SK-MEL-5 (cell line): ENCODE data around the gene CHAD. TPM values are rescaled to one million over a fixed set of nuclear protein-coding genes. Genes with fewer than 3 reads are reported as not detected.

Source experiments
- DNase-seq: peaks from one replicate; pipeline ENCODE4 v3.0.0-alpha.2; 2016; ENCODE audit warnings: low read depth, low spot score
- in situ Hi-C: cut with HindIII; loops from 2 replicates; pipeline ENCODE4 v1.10.0; 2016; ENCODE audit warnings: low sequenced_read_pairs, high pct_unique_total_duplicates, low pct_unique_long_range_greater_than_20kb
- total RNA-seq: library from RNA; depleted of rRNA; stranded (reverse); fragments of >200 nt; shearing (Covaris generic); gene quantifications from 2 replicates; pipeline ENCODE4 v1.2.3, GENCODE V29; 2014

The CHAD gene
- total RNA-seq, 1 experiment from 2014 or later: not detected

GRCh38 chr17:50466371-50467113, 2.1 kb downstream of the CHAD start:
- no peak for DNase-seq
- in situ Hi-C loops: no loop called here

- no peak for DNase-seq
- in situ Hi-C loops: no loop called here
Measured at GRCh38 chr17:50465635-50466034, 3.0 kb downstream of the CHAD start.

- no peak for DNase-seq
- in situ Hi-C loops: no loop called here
Measured at GRCh38 chr17:50465171-50465570, 3.5 kb downstream of the CHAD start.

- in situ Hi-C loops: no loop called here
- DNase-seq: no peak
Measured at GRCh38 chr17:50464736-50465135, 3.9 kb downstream of the CHAD start.

GRCh38 chr17:50464121-50464520, 4.6 kb downstream of the CHAD start:
- no peak for DNase-seq
- in situ Hi-C loops: no loop called here

DNA sequence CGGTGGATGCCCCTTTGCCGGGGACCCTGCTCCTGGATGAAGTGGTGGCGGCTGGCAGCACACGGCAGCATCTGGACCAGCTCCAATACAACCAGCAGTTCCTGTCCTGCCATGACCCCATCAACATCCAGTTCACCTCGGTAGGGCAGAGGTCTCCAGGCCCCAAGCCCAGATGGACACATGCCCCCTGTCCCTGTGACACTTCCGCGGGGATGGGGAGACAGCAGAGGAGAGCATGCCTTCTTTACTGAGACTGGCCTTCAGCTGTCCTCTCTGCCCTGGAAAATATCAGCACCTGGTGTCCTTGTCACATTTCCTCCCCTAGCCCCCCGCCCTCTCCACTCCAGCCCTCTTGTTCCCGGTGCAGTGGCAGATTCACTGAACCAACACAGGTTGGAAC, 6.2 kb downstream of the CHAD start:
- in situ Hi-C loops: no loop called here
- DNase-seq: no peak

GRCh38 chr17:50461550-50462132, 7.0 kb downstream of the CHAD start:
- no peak for DNase-seq
- in situ Hi-C loops: no loop called here

DNA sequence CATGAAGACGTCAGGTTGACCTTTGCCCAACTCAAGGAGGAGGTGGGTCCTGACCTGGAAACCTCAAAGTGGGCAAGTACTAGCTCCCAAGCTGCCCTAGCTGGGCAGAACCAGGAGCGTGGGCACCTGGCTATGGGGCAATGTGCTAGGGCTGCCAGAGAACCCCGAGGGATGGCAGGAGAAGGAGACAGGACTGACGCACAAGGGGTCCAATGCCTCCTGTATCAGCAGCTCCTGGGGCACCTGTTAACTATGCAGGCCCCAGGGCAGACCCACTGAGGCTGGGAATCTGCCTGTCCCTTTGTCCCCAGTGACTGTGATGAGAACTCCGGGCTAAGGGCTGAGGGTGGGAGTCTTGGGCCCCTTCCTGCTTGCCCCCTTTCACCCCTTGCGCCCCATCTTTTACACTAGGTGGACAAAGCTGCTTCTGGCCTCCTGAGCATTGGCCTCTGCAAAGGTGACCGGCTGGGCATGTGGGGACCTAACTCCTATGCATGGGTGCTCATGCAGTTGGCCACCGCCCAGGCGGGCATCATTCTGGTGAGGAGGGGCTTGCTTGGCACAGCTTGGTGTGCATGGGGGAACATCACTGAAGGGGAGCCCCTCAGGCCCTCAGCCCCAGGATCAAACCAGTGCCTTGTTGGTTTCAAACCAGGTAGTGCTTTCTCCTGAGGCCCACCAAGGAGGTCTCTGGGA, 7.7 kb downstream of the CHAD start:
- in situ Hi-C loops: no loop called here

GRCh38 chr17:50459756-50460155, 8.9 kb downstream of the CHAD start:
- in situ Hi-C loops: no loop called here
- DNase-seq: no peak

More for the DNA sequence above, 7.7 kb downstream of the CHAD start:
- DNase-seq: no peak

GRCh38 chr17:50458701-50459676, 9.7 kb downstream of the CHAD start:
- no peak for DNase-seq
- in situ Hi-C loops: no loop called here

- no peak for DNase-seq
Measured at GRCh38 chr17:50458270-50458669, 10.4 kb downstream of the CHAD start.

GRCh38 chr17:50457621-50458020, 11.1 kb downstream of the CHAD start:
- in situ Hi-C loops: no loop called here
- DNase-seq: no peak

More at GRCh38 chr17:50458270-50458669, 10.4 kb downstream of the CHAD start:
- in situ Hi-C loops: no loop called here

GRCh38 chr17:50453901-50454300, 14.8 kb downstream of the CHAD start:
- no peak for DNase-seq
- in situ Hi-C loops: no loop called here

- no peak for DNase-seq
- in situ Hi-C loops: no loop called here
Measured at GRCh38 chr17:50452630-50453300, 15.9 kb downstream of the CHAD start.

DNA sequence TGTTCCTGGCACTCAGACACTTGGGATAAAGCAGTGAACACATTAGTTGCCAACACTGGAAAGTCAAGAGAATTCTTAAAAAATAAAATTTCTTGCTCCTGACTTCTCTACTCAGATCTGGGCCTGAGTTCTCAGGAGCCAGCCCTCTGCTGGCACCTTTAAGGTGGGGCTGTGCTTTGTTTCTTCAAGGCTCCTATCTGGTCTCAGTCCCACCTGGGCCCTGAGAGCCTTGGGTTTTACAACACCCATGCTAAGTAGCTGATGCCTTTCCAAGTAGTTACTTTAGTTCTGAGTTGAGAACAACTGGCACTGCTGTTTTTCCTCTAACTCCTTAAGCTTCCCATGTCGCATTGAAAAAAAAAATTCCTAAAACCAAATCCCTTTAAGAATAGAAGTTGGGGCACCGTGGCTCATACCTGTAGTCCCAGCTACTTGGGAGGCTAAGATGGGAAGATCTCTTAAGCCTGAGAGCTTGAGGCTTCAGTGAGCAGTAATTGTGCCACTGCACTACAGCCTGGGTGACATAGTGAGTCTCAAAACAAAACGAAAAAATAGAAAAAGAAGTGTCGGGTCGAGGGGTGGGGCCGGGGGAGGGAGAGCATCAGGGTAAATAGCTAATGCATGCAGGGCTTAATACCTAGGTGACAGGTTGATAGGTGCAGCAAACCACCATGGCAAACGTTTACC, 16.6 kb downstream of the CHAD start:
- DNase-seq: no peak
- in situ Hi-C loops: no loop called here

- no peak for DNase-seq
- in situ Hi-C loops: no loop called here
Measured at GRCh38 chr17:50448643-50449042, 20.0 kb downstream of the CHAD start.
